ENCODE measurements around the gene MLLT3.

DNA sequence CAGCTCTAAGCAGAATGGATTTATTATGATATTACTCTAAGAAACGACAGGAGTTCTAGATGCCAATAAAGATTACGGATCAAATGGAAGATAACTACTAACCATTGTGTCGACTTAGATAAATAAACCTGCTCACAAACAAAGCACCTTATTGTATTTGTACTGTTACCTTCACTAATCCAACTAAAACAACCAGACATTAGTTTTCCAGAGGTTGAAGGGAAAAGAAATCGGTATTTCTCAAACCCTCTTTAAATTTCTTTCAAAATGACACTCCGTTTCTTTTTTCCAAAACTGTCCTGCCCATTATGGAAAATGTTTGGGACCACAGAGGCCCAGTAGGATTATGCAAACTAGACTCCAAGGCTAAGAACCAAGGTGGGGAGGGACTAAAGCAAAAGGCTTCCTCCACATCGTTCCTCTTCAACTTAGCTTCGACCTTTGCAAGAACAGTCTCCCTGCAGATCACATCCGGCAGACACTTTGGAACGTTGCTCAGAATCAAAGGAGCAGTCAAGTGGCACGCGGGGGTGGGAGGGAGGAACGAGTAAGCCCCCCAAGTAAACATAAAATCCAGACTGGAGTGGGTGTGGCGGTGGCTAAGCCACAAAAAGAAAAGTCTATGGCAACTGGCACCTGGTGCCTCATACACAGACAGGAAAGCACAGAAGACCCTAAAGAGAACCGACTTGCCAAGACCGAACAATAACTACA is 2.7 kb downstream of the MLLT3 start:
- TF ChIP-seq, protein P1, sequence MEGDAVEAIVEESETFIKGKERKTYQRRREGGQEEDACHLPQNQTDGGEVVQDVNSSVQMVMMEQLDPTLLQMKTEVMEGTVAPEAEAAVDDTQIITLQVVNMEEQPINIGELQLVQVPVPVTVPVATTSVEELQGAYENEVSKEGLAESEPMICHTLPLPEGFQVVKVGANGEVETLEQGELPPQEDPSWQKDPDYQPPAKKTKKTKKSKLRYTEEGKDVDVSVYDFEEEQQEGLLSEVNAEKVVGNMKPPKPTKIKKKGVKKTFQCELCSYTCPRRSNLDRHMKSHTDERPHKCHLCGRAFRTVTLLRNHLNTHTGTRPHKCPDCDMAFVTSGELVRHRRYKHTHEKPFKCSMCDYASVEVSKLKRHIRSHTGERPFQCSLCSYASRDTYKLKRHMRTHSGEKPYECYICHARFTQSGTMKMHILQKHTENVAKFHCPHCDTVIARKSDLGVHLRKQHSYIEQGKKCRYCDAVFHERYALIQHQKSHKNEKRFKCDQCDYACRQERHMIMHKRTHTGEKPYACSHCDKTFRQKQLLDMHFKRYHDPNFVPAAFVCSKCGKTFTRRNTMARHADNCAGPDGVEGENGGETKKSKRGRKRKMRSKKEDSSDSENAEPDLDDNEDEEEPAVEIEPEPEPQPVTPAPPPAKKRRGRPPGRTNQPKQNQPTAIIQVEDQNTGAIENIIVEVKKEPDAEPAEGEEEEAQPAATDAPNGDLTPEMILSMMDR (IDR thresholded peaks at IDR 0.05) = no peak
- TF ChIP-seq POLR2A (IDR thresholded peaks at IDR 0.05) (no peak), EP300 (IDR thresholded peaks at IDR 0.05) (no peak)
